ENCODE measurements around the gene FLVCR1.

DNA sequence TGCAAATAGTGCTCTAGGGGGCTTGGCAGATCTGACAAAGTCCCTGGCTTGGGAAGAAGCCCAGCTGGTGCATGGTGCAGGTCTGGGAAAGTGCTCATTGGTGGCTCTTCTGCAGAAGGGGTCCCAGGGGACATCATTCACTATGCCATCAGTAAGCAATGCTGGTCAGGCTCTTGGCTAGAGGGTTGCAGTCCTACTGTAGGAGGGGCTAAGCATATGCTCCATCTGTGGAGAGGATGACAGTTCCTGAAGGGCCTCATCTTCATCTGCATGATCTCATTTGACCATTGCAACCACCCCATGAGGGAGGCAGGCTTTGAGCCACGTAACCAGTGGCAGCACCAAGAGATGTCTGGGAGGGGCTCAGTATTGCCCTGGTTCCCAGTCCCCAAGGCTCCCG lies 60.7 kb downstream of the FLVCR1 start:
- TF ChIP-seq CREB1 (IDR thresholded peaks at IDR 0.05; ENCODE audit: low read depth) (no peak), YY1 (IDR thresholded peaks at IDR 0.05; ENCODE audit: low read depth) (no peak)

Measured in Ishikawa (cell line).